ENCODE measurements around the gene ARHGEF3.

DNA sequence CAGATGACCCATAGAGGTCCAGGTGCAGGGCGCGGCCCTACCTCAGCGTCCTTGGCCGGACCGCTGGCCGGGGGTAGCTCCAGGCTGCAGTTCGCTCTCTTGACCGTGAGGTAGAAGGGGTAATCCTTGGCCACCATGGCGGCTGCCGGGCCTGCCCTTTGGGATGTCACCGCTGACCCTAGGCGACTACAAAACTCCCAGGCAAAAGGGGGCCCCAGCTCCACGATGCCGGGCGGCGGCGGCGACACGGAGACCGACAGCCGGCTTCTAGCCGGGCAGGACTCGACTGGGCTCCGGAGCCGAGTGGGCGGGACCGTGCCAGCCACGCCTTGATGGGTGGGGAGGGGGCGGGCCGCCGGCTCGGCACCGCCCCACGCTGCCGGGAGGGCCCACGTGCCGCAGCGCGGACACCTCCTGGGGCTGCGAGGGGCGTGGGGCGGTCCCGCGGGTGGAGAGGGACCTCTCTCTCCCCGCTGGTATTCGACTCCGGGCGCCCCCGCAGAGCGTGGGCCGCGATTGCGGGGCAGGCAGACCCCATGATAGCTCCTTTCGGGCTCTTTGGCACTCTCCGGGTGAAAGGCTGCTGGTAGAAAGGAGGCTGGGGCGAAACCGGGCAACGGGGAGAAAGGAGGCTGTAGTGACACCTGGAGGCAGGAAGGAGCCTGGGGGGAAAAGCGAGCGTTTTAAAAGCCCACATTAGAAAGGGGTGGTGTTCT lies at the start of gene ARHGEF3:
- TF ChIP-seq, protein P1, sequence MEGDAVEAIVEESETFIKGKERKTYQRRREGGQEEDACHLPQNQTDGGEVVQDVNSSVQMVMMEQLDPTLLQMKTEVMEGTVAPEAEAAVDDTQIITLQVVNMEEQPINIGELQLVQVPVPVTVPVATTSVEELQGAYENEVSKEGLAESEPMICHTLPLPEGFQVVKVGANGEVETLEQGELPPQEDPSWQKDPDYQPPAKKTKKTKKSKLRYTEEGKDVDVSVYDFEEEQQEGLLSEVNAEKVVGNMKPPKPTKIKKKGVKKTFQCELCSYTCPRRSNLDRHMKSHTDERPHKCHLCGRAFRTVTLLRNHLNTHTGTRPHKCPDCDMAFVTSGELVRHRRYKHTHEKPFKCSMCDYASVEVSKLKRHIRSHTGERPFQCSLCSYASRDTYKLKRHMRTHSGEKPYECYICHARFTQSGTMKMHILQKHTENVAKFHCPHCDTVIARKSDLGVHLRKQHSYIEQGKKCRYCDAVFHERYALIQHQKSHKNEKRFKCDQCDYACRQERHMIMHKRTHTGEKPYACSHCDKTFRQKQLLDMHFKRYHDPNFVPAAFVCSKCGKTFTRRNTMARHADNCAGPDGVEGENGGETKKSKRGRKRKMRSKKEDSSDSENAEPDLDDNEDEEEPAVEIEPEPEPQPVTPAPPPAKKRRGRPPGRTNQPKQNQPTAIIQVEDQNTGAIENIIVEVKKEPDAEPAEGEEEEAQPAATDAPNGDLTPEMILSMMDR (IDR thresholded peaks at IDR 0.05; ENCODE audit: insufficient read depth, low read length): peak; percentile 25
- TF ChIP-seq POLR2AphosphoS5 (IDR thresholded peaks at IDR 0.05; ENCODE audit: low read depth): no peak
